Fibroblast of lung (primary cell): Measurements from ENCODE around the gene DUXB. TPM values are rescaled to one million over a fixed set of nuclear protein-coding genes. Genes with fewer than 3 reads are reported as not detected.

Source experiments
- DNase-seq, 2 donors: peaks; one replicate each; pipeline versions ENCODE4 v3.0.0 to v3.0.0-alpha.2; 2010; ENCODE audit warnings: low read depth in 2 of 2
- H2AFZ ChIP-seq: 2 replicates; pipeline ENCODE4 v1.5.1; 2012; ENCODE audit warnings: low read length, control low read depth, inconsistent platforms
- H3K27ac ChIP-seq: 2 replicates; pipeline ENCODE4 v1.5.1; 2011; ENCODE audit warnings: low read length, control low read depth; ENCODE audit not compliant: insufficient read depth
- H3K27me3 ChIP-seq: 2 replicates; pipeline ENCODE4 v1.5.1; 2011; ENCODE audit warnings: mild to moderate bottlenecking, low read length; ENCODE audit not compliant: control insufficient read depth, insufficient read depth
- H3K36me3 ChIP-seq: 2 replicates; pipeline ENCODE4 v1.5.1; 2011; ENCODE audit warnings: low read length; ENCODE audit not compliant: control insufficient read depth, insufficient read depth
- H3K4me1 ChIP-seq: 2 replicates; pipeline ENCODE4 v1.5.1; 2011; ENCODE audit warnings: low read length; ENCODE audit not compliant: control insufficient read depth, insufficient read depth; ENCODE audit errors: extremely low read depth
- H3K4me2 ChIP-seq: 2 replicates; pipeline ENCODE4 v1.5.1; 2011; ENCODE audit warnings: low read length, control low read depth; ENCODE audit not compliant: insufficient read depth; ENCODE audit errors: extremely low read depth
- H3K4me3 ChIP-seq, 4 experiments: fragments of 200-600 bp in 1 of 4; sonication (generic) in 1 of 4; replicated peaks in 1 of 4; 2 replicates each; pipeline ENCODE4 v1.5.1; 2011 to 2016; ENCODE audit warnings: low read length in 4 of 4, low read depth in 3 of 4, mild to moderate bottlenecking in 3 of 4, control low read depth in 2 of 4, inconsistent platforms in 1 of 4, mixed read lengths in 1 of 4; ENCODE audit not compliant: insufficient read depth in 1 of 4; ENCODE audit errors: control extremely low read depth in 1 of 4
- H3K79me2 ChIP-seq: 2 replicates; pipeline ENCODE4 v1.5.1; 2012; ENCODE audit warnings: mild to moderate bottlenecking, low read length, inconsistent platforms; ENCODE audit not compliant: control insufficient read depth, insufficient read depth
- H3K9ac ChIP-seq: 2 replicates; pipeline ENCODE4 v1.5.1; 2011; ENCODE audit warnings: mild to moderate bottlenecking, low read length, control low read depth; ENCODE audit not compliant: insufficient read depth
- H3K9me3 ChIP-seq: 2 replicates; pipeline ENCODE4 v1.5.1; 2012; ENCODE audit warnings: low read depth, low read length; ENCODE audit not compliant: control insufficient read depth, insufficient read depth
- H4K20me1 ChIP-seq: 2 replicates; pipeline ENCODE4 v1.5.1; 2011; ENCODE audit warnings: low read length; ENCODE audit not compliant: control insufficient read depth, insufficient read depth; ENCODE audit errors: extremely low read depth
- EZH2 ChIP-seq: IDR thresholded peaks from 2 replicates; pipeline ENCODE4 v1.5.1; 2012; ENCODE audit warnings: low read length, control low read depth, mild to moderate bottlenecking; ENCODE audit errors: missing control alignments
- polyA plus RNA-seq, 2 donors: library from polyadenylated mRNA; depleted of rRNA in 1 of 2; stranded (reverse) in 1 of 2; unstranded in 1 of 2; fragments of >200 nt; gene quantifications; 2 replicates each; pipeline ENCODE4 v1.2.1, GENCODE V29; 2011 to 2012; ENCODE audit warnings: missing spikeins in 1 of 2
- total RNA-seq: library from RNA; depleted of rRNA; stranded (reverse); fragments of >200 nt; gene quantifications from 2 replicates; pipeline ENCODE4 v1.2.1, GENCODE V29; 2014
- TF ChIP-seq, protein P1 (sequence below), 2 donors: IDR thresholded peaks in 1 of 2; conservative IDR thresholded peaks in 1 of 2; 1 replicate in 1 of 2; 2 replicates in 1 of 2; pipeline ENCODE4 v1.5.1; 2011 to 2012; ENCODE audit warnings: low read length in 2 of 2, control low read depth in 1 of 2, inconsistent platforms in 1 of 2, low read depth in 1 of 2, mild to moderate bottlenecking in 1 of 2

The DUXB gene
- total and polyA plus RNA-seq, 2 donors (not counting 1 experiment from before 2014, with no cell fraction given), result not detected

DNA sequence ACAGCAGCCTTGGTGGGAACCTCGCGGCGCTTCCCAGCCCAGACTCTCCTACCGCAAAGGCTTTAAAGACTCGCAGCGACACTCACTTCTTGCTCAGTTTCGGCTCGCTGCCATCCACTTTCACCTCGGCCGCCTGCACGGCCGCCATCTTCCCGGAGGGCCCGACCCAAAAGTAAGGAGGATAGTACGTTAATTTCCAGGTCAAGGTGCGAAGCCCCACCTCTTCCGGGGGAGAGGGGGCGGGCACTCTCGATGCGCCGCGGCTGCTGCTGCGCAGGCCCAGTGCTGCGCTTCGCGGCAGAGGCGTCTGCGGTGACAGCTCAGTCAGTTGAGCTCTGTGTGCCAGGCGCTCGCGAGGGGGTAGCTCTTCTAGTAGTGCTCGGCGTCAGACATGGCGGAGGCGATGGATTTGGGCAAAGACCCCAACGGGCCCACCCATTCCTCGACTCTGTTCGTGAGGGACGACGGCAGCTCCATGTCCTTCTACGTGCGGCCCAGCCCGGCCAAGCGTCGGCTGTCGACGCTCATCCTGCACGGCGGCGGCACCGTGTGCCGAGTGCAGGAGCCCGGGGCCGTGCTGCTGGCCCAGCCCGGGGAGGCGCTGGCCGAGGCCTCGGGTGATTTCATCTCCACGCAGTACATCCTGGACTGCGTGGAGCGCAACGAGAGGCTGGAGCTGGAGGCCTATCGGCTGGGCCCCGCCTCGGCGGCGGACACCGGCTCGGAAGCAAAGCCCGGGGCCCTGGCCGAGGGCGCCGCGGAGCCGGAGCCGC is 53.6 kb downstream of the DUXB start, which contains the start of the genes KARS1 and TERF2IP:
Gene KARS1, minus strand, starts transcription at position 174 of the 773 bp plus-strand sequence. Its CDS starts 26 bp downstream, at position 148.
Gene TERF2IP, plus strand, starts transcription at position 282 of the 773 bp plus-strand sequence. Its CDS starts 110 bp downstream, at position 392.
- Histone ChIP-seq H3K36me3 (peaks cover 2% of the 10 kb centered on the region), H3K27ac (peak within 1 kb of the TSS; percentile 92), H4K20me1 (no peaks in the 10 kb centered on the region)

DNA sequence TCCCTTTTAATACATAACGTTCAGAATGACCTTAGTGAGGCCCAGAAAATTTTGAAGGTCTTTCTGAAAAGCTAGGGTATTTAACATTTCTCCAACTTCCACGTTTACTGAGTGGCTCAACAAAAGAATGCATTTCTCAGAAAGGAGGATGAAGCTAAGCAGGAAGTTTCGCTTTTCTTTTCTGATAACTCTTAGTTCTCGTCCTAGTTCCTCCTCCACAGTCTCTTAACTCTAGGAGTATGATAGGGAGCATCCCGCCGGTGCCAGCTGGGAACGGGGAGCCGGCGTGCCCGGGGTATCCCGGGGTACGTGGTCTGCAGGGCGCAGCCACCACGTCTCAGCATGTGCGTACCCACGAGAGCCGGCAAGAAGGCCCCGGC is 54.2 kb downstream of the DUXB start:
- H3K79me2 ChIP-seq, result peaks cover 94% of the 10 kb centered on the region
- no peak for TF ChIP-seq EZH2
- TF ChIP-seq, protein P1, sequence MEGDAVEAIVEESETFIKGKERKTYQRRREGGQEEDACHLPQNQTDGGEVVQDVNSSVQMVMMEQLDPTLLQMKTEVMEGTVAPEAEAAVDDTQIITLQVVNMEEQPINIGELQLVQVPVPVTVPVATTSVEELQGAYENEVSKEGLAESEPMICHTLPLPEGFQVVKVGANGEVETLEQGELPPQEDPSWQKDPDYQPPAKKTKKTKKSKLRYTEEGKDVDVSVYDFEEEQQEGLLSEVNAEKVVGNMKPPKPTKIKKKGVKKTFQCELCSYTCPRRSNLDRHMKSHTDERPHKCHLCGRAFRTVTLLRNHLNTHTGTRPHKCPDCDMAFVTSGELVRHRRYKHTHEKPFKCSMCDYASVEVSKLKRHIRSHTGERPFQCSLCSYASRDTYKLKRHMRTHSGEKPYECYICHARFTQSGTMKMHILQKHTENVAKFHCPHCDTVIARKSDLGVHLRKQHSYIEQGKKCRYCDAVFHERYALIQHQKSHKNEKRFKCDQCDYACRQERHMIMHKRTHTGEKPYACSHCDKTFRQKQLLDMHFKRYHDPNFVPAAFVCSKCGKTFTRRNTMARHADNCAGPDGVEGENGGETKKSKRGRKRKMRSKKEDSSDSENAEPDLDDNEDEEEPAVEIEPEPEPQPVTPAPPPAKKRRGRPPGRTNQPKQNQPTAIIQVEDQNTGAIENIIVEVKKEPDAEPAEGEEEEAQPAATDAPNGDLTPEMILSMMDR (conservative IDR thresholded peaks at IDR 0.05 in 1 of 2, IDR thresholded peaks at IDR 0.05 in 1 of 2; ENCODE audit: low read depth in 1 of 2, low read length in 2 of 2), result no peak
- H3K27me3 ChIP-seq, result no peaks in the 10 kb centered on the region
- H3K36me3 ChIP-seq, result peaks cover 4% of the 10 kb centered on the region
- H3K4me2 ChIP-seq, result peak overlapping the region; percentile 86
- H3K9me3 ChIP-seq, result no peaks in the 10 kb centered on the region
- no peak for DNase-seq
- H3K4me3 ChIP-seq, result peak overlapping the region; percentile 89 to 97 (median 93)
- H4K20me1 ChIP-seq, result no peaks in the 10 kb centered on the region
- peak overlapping the region; percentile 94 for H3K9ac ChIP-seq
- H2AFZ ChIP-seq, result peak overlapping the region; percentile 85
- H3K27ac ChIP-seq, result peak overlapping the region; percentile 92
- H3K4me1 ChIP-seq, result no peaks in the 10 kb centered on the region

More for the DNA sequence above, 53.6 kb downstream of the DUXB start, which contains the start of the genes KARS1 and TERF2IP:
- Histone ChIP-seq H3K27me3 (no peaks in the 10 kb centered on the region), H2AFZ (peak within 1 kb of the TSS; percentile 85), H3K4me1 (no peaks in the 10 kb centered on the region), H3K79me2 (peaks cover 95% of the 10 kb centered on the region), H3K4me3 (peak within 1 kb of the TSS; percentile 89 to 97 (median 93)), H3K4me2 (peak within 1 kb of the TSS; percentile 86), H3K9me3 (no peaks in the 10 kb centered on the region), H3K9ac (peak within 1 kb of the TSS; percentile 94)
- DNase-seq, result peak; percentile 91 to 92
- TF ChIP-seq, protein P1 (conservative IDR thresholded peaks at IDR 0.05 in 1 of 2, IDR thresholded peaks at IDR 0.05 in 1 of 2; ENCODE audit: low read depth in 1 of 2, low read length in 2 of 2), result no peak
- no peak for TF ChIP-seq EZH2

DNA sequence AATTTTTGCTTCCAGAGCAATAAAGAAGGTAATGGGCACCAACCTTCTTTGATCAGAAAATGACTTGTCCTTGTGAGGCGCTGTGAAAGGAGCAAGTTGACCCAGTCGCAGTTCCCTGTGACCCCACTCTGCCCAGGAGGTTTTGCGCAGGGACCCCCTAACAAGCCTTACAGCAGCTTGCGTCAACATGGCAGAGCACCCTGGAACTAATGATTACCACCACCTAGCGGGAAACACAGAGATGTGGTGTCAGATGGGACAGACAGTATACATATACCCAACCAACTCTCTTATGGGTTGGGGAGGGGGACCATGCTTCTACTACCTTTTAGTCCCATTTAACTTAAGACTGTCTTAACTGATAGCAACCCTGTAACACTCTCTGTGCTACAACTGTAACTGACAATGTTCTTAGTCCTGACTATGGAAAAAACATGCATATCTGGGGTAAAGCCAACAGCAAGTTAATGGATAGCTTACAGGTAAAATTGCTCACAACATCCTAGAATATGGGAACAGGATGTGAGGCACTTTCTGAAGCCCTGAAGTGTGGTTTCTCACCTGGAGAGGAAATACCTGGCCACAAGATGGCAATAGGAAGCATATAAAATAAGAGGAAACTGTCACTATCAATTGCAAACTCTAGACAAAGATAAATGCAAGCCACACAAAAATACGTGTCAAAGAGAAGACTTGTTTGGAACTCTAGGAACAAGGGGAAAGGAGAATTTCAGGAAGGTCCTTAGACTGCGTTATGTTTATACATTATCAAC is 56.8 kb downstream of the DUXB start:
- no peak overlapping the region for H3K9ac ChIP-seq
- no peak overlapping the region for H3K4me3 ChIP-seq
- no peaks in the 10 kb centered on the region for H4K20me1 ChIP-seq
- no peak overlapping the region for H3K27ac ChIP-seq
- H2AFZ ChIP-seq, result no peak overlapping the region
- peaks cover 8% of the 10 kb centered on the region for H3K36me3 ChIP-seq
- no peaks in the 10 kb centered on the region for H3K27me3 ChIP-seq
- no peak overlapping the region for H3K4me2 ChIP-seq
- H3K79me2 ChIP-seq, result peaks cover 67% of the 10 kb centered on the region
- H3K9me3 ChIP-seq, result no peaks in the 10 kb centered on the region
- TF ChIP-seq, protein P1 (conservative IDR thresholded peaks at IDR 0.05 in 1 of 2, IDR thresholded peaks at IDR 0.05 in 1 of 2; ENCODE audit: low read depth in 1 of 2, low read length in 2 of 2), result no peak
- no peak for TF ChIP-seq EZH2
- DNase-seq, result no peak
- H3K4me1 ChIP-seq, result no peaks in the 10 kb centered on the region
